Kidney capillary endothelial cell (primary cell): ENCODE results near the gene SNTA1.
"Not testable (repeated sequence)": the region's sequence is repeated elsewhere in the genome, so short reads cannot be mapped to it uniquely, and the experiment has no call there.

Experiments
- DNase-seq: peaks from one replicate; pipeline ENCODE4 v3.0.0-alpha.2; 2018; ENCODE audit warnings: low spot score

SNTA1 gene

GRCh38 chr20:33393609-33394008, 50.0 kb downstream of the SNTA1 start:
- DNase-seq = no peak

- no peak for DNase-seq
Measured at GRCh38 chr20:33391722-33392415, 51.7 kb downstream of the SNTA1 start.

GRCh38 chr20:33389326-33389725, 54.2 kb downstream of the SNTA1 start:
- DNase-seq = not testable (repeated sequence)

- DNase-seq = no peak
Measured at GRCh38 chr20:33388268-33388667, 55.3 kb downstream of the SNTA1 start.

- DNase-seq = no peak
Measured at GRCh38 chr20:33387177-33387576, 56.4 kb downstream of the SNTA1 start.

- DNase-seq = no peak
Measured at GRCh38 chr20:33386673-33387072, 56.9 kb downstream of the SNTA1 start.

- no peak for DNase-seq
Measured at GRCh38 chr20:33377366-33377765, 66.2 kb downstream of the SNTA1 start.

GRCh38 chr20:33373735-33374605, 69.6 kb downstream of the SNTA1 start:
- no peak for DNase-seq

GRCh38 chr20:33372993-33373441, 70.5 kb downstream of the SNTA1 start:
- no peak for DNase-seq

GRCh38 chr20:33370291-33370690, 73.3 kb downstream of the SNTA1 start:
- no peak for DNase-seq

GRCh38 chr20:33362898-33363297, 80.7 kb downstream of the SNTA1 start:
- peak; percentile 11 for DNase-seq

GRCh38 chr20:33359399-33360261, 83.9 kb downstream of the SNTA1 start:
- DNase-seq = no peak
